CD1c-positive myeloid dendritic cell (primary cell): ENCODE measurements around the gene MAP2K7.
"Not testable (repeated sequence)": the region's sequence is repeated elsewhere in the genome, so short reads cannot be mapped to it uniquely, and the experiment has no call there.

Experiments used
- DNase-seq: peaks from one replicate; pipeline ENCODE4 v3.0.0-alpha.2; 2016; ENCODE audit errors: extremely low spot score

The MAP2K7 gene

DNA sequence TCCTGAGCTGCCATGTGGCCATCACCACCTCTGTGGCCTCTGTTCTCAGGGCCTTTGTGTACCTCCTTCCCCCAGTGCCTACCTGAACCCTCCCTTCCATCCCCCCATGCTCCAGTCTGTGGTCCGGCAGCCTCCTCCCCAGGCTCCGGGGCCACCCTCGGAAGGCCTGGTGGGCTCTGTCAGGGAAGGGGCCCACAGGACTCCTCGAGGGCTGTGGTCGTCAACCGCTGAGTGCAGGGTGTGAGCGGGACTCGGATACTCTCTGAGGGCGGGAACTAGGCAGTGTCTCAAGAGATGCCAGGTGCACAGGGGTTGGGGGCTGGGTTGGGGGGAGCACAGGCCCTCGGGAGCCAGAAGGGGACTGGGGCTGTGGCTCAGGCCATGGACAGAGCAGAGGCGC is 3.9 kb downstream of the MAP2K7 start:
- no peak for DNase-seq

DNA sequence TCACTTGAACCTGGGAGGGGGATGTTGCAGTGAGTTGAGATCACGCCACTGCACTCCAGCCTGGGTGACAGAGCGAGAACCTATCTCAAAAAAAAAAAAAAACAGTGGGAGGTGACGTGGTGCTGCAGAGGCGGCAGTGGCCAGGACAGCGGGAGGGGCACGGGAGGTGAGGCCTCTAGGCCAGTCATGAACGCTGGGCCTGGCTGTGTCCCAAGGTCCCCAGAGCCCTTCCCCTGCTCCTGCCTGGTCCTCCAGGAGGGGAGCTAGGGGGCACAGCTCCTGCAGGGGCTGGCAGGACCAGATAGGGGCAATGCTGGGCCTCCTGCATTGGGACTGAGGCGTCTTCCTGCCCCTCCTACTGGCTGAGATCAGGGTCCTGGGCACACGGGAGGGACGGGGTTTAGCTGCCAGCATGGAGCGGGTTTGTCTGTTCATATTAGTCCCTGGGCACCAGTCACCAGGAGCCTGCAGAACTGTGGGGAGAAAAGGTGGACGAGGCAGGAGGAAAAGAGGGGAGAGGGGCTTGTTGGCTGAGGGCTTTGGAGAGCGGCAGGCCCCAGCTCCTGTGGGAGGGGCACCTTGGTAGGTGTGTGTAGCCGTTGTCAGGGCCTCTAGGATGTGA is 4.5 kb downstream of the MAP2K7 start:
- no peak for DNase-seq

DNA sequence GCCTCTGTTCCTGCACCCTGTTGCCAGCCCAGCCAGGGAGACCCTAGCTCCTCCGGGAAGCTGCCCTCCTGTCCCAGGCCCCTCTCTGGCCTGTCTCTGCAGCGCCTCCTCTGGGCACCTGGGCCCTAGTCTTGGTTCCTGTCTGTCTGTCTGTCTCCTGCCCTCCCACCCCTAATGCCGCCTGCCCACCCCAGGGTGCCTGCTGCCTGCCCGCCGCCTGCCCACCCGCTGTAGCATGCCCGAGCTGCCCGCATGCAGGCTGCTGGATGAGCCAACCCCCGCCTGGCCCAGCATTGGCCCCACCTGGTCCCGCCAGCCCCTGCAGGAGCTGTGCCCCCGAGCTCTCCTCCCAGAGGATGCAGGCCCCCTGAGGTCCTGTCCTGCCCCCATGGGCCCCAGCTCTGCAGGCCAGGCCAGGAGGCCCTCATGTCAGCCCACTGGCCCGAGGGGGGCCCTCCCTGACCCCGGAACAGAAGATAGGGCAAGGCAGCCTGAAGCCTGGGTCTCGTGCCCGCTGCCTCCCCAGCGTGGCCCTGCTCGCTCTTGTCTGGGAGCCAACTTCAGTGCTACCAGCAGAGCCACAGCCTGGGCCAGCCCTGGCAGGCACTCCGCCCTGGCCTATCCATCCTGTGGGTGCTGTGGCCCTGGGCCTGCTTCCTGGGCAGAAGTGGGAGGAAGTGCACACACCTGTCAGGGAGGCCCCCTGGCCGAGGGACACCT is 5.2 kb downstream of the MAP2K7 start:
- no peak for DNase-seq

DNA sequence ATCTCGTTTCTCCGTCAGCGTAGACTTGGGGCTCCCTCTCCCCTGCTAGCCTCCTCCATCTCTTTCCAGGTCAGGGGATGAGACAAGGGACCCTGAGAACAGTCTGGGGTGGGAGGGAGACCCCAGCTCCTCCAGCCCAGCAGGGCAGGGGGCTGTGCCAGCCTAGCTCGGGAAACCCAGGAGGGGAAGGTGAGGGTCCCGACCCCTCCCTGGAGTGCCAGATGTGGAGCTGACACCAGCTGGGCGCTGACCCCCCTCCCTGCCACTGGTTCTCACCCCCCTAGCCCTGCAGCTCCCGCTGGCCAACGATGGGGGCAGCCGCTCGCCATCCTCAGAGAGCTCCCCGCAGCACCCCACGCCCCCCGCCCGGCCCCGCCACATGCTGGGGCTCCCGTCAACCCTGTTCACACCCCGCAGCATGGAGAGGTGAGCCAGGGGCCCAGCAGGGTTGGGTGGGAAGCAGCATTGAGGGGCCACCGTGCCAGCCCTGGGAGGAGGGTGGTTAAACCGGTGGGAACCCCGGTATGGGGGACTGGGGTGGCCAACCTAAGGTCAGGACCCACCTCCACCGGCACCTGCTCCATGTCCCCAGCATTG is 5.9 kb downstream of the MAP2K7 start:
- no peak for DNase-seq

DNA sequence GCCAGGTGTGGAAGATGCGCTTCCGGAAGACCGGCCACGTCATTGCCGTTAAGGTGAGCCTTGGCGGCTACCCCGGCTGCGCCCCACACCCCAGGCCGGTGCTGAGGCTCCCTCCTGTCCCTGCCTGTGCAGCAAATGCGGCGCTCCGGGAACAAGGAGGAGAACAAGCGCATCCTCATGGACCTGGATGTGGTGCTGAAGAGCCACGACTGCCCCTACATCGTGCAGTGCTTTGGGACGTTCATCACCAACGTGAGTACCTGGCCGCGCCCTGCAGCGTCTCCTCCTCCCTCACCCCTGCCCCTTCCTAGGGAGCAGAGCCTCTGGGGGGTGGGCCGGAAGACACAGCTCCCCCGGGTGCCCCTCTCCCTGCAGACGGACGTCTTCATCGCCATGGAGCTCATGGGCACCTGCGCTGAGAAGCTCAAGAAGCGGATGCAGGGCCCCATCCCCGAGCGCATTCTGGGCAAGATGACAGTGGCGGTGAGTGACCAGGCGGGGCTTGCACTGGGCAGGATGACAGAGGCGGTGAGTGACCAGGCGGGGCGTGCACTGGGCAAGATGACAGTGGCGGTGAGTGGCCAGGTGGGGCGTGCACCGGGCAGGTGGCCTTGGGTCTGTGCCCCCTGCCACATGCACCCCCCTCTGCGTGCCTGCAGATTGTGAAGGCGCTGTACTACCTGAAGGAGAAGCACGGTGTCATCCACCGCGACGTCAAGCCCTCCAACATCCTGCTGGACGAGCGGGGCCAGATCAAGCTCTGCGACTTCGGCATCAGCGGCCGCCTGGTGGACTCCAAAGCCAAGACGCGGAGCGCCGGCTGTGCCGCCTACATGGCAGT is 6.9 kb downstream of the MAP2K7 start:
- DNase-seq, result no peak

DNA sequence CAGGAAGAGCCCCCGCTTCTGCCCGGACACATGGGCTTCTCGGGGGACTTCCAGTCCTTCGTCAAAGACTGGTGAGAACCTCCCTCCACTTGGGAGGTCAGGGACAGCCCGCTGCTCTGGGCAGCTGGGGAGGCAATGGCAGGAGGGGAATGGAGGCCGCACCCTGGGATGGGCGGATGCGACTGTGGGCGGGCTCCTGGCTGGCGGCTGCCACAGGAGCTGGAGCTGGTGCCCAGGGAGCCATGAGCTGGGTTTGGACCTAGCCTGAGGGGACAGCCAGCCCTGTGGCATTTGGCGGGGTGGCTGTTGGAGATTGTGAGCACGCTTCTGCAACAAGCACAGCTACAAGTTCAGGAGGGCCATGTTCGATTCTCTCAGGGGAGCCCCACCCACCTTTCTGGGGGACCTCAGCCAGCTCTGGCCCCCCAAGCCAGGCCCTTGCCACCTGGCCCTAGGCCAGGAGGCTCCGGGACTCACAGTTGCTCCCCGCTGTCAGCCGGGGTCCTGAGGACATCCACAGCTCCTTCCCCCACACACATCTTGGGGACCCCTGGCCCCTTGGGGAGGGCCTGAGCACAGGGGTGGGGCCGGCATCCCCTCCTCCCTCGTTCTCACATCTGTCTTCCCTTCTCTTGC is 7.9 kb downstream of the MAP2K7 start:
- DNase-seq, result no peak

DNA sequence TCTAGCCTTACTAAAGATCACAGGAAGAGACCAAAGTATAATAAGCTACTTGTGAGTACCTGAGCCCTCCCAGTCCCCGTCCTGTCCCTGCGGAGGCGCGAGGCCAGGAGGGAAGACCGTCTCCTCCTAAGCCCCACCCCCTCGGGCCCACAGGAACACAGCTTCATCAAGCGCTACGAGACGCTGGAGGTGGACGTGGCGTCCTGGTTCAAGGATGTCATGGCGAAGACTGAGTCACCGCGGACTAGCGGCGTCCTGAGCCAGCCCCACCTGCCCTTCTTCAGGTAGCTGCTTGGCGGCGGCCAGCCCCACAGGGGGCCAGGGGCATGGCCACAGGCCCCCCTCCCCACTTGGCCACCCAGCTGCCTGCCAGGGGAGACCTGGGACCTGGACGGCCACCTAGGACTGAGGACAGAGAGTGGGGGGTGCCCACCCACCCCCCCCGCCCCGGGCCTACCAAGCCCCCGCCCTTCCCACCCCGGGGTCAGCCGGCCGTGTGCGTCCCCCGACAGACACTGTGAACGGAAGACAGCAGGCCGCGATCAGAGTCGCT is 8.5 kb downstream of the MAP2K7 start:
- no peak for DNase-seq

DNA sequence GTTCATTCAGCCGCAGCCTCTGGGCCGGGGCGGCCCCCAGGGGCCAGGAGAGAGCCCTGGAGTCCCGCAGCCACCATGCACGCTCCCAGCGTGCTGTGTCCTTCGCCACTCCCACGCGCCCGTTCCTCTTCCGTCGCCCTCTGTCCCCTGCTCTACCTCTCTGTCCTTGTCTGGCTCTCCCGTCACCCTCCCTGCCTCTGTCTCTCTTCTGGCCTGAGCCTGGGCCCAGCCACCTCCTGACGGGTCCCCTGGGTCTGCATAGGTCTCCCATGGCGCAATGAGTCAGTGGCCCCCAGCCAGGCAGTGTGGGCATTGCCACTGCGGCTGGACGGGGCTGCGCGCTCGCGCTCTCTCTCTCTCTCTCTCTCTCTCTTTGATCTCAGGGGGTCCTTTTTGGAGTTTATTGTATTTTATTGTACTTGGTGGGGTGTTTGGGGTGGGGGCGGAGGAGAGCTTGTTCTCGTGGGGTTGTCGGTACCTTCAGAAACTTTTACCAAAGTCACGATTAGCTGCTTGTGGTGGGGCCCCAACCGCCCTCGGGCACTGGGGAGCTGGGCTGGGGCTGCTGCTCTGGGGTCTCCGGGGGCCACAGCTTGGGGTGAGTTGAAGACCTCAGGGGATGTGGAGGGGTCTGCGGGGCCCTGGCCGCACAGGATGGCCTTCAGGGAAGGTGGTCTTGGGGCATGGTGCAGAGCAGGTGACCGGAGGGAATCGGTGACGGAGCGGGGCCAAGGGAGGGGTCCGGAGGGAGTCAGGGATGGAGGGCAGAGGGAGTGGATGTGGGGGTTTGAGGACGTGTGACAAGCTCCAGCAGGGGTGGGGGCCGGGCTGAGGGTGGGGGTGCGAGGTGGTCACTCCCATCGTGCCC is 9.3 kb downstream of the MAP2K7 start:
- no peak for DNase-seq

DNA sequence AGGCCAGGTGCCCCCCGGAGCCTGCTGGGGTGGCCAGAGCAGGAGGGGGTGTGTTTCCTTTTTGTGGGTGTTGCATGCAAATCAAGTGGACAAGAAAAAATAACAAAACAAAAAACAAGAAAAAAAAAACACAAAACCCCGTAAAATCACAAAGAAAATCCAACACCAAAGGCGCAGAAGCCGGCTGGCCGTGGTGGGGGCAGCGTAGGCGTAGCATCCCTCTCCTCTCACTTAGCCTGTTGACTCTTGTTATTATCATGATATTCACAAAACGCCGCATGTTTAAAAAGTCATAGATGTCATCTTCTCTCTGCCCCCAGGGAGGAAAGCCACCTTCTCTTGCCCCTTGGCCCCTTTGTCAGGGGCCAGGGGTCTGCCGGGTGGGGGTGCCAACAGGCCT is 10.0 kb downstream of the MAP2K7 start:
- DNase-seq, result no peak

DNA sequence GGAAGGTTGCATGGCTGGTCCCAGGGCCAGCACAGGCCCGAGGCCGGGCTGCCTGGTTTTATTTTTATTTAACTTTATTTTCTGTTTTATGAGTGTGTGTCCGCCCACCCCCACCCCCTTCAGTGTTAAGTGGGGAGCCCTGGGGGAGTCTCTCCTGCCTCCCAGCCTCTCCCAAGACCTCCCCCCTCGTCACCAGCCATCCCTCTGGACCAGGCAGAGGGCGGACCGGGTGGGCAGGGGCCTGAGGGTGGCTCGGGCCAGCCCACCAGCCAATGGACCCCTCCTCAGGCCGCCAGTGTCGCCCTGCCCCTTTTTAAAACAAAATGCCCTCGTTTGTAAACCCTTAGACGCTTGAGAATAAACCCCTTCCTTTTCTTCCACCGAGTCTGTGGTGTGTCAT is 10.4 kb downstream of the MAP2K7 start:
- no peak for DNase-seq

DNA sequence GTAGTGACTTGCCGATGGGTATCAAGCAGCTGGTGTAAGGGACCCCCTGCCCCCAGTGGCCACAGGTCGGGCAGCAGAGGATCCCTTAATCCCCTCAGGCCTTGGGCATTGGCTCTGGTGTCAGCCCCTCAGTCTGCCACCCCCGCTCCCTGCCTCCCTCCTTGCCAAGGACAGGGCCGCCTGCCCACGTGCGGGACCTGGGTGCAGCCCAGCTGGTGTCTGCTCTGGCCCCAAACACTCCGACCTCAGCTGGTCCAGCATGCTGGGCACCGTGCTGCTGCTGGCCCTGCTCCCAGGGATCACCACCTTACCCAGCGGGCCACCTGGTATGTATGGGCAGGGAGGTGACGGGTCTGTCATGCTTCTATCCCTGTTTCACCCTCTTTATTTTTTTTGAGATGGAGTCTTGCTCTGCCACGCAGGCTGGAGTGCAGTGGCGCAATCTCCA is 10.9 kb downstream of the MAP2K7 start, which contains the start of gene TGFBR3L:
Gene TGFBR3L (plus strand): TSS at position 233 of the 448 bp plus-strand sequence.
- no peak for DNase-seq

DNA sequence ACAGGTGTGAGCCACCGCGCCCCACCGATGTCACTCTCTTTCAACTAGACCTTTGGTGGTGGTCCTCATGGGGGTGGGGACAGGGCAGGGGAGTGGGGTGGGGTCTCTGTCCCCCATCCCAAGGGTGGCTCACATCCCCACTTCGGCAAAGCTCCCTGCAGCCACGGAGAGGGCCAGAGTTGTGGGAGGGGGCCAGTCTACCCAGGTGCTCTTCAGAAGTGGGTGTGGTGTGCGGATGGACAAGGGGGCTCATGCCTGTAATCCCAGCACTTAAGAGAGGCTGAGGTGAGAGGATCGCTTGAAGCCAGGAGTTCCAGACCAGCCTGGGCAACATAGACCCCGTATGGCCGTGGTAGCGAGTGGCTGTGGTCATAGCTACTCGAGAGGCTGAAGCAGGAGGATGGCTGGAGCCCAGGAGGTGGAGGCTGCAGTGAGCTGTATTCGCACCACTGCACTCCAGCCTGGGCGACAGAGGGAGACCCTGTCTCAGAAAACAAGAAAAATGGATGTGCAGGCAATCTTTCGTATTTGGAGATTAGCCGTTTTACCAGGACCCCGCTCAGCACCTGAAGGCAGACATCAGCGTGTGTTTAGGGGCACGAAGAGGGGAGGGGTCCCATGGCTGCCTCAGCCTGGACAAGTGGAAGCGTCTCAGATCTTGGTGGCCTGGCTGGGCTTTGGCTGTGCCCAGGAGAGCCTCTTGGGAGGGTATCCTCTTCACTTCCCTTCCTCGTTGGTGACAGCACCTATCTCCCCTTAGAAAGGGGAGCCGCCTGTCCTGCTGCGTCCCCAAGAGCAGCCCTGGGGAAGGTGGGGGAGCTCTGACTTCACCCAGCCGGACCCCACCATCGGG is 11.8 kb downstream of the MAP2K7 start:
- no peak for DNase-seq

DNA sequence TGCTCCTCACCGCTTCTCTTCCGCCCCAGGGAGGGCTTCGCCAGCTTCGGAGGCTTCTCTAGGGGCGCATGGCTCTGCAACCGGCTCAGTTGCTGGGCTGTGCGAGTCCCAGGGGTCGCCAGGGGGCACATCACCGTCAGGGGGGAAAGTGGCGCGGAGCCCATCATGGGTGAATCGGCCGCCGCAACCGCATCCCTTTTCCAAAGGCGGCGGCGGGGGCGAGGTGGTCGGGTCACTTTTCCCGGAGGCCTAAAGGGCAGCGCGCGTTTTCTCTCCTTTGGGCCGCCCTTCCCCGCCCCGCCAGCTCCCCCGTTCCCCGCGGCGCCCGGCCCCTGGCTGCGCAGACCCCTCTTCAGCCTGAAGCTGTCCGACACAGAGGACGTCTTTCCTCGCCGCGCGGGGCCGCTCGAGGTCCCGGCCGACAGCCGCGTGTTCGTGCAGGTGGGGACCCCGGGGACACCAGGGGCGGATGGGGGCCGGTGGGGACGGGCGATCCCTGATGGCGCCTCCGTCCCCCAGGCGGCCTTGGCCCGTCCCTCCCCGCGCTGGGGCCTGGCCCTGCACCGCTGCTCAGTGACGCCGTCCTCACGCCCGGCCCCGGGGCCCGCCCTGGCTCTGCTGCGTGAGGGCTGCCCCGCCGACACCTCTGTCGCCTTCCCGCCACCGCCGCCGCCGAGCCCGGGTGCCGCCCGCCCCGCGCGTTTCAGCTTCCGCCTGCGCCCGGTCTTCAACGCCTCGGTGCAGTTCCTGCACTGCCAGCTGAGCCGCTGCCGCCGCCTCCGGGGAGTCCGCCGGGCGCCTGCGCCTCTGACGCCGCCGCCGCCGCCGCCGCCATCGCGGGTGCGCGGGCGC is 12.7 kb downstream of the MAP2K7 start:
- DNase-seq, result peak; percentile 79

DNA sequence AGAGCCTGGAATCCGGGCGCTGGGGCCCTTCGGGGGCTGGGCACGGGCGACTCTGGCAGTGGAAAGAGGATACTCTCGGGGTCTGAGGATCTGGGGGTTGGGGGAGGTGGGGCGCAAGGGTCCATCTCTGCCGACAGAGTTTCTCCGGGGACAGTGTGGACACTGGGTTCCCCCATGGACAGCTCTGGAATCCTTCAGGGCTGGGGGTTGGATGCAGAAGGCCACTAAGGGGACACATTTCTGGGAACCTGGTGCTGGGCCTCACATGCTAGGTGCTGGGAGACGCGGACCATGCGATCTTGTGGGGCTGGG is 13.2 kb downstream of the MAP2K7 start:
- DNase-seq, result no peak

DNA sequence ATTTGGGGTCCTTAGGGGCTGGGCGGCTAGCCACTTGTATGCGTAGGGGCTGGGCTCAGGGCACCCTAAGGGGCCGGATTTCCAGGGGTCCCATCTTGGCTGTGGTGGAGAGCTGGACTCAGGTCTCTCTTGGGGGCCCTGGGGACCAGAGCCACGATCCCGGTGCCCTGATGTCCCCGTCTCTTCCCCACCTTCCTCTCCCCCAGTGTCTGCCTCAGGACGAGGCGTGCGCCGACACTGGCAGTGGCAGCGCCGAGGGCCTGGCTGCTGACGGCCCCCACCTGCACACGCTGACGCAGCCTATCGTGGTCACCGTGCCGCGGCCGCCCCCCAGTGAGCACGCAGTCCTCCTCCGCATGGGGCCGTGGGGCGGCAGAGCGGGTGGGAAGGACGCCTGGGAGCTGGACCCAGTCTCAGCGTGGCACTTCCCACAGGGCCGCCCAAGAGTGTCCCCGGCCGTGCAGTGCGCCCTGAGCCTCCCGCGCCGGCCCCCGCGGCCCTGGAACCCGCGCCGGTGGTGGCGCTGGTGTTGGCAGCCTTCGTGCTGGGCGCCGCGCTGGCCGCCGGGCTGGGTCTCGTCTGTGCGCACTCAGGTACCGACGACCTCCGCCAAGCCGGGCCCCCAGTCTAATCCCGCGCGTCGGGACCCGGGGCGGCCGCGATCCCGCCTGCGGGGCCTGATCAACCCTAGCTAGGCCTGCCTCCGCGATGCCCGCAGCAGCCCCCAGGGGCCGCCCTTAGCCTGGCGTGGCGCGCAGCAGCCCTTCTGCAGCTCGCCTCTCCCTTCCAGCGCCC is 13.8 kb downstream of the MAP2K7 start:
- DNase-seq, result peak; percentile 66

DNA sequence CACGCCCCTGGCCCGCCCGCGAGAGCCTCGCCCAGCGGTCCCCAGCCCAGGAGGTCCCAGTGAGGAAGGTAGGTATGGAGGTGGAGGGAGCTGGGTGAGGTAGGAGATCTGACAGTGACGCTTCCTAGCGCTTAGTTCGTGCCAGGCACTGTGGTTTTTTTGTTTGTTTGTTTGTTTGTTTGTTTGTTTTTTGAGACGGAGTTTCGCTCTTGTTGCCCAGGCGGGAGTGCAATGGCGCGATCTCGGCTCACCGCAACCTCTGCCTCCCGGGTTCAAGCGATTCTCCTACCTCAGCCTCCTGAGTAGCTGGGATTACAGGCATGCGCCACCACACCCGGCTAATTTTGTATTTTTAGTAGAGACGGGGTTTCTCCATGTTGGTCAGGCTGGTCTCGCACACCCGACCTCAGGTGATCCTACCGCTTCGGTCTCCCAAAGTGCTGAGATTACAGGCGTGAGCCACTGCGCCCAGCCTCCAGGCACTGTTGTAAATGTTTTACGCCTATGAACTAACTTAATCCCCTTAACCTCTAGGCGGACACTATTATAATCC is 14.5 kb downstream of the MAP2K7 start:
- not testable (repeated sequence) for DNase-seq

DNA sequence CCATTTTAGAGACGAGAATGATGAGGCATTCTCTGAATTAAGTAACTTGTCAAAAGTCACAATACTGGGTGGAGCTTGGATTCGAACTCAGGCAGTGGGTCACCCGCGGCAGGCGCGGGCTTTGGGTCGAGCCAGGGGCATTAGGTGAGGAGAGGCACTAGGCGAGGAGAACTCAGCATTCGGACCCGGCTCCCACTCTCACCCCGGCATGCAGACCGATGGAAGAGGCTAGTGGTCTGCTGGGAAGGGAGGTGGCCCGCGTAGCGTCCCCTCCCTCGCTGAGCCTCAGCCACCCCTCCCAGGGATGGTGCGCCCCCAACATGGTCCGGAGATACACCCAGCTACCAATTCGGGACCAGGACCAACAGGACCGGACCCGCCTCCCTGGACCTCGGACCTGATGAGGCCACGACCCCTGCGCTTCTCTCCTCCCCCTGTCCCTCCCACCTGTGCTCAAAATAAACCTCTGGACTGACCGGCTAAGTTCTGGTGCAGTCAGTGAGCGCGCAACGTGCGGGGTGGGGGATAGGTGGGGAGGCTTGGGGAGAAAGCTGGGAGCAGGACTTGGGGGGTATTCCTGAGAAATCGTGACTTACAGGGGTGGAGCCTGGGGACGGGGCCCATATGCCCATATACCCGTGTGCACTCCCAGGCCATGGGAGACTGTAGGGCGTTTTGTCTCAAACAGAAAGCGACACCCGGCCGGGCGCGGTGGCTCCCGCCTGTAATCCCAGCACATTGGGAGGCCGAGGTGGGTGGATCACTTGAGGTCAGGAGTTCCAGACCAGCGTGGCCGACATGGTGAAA is 15.1 kb downstream of the MAP2K7 start:
- DNase-seq, result no peak
